CD4-positive, alpha-beta memory T cell (primary cell): ENCODE measurements around the gene WDR37. TPM values are rescaled to one million over a fixed set of nuclear protein-coding genes. Genes with fewer than 3 reads are reported as not detected.
A peak's percentile ranks its signal among the peaks of the same experiment; 100 is the strongest.
"Not testable (repeated sequence)": the region's sequence is repeated elsewhere in the genome, so short reads cannot be mapped to it uniquely, and the experiment has no call there.

ENCODE experiments used
- CTCF ChIA-PET: fragments of 350-600 bp; sonication (Branson Sonifier 250); formaldehyde crosslinking; loops from one replicate; lab custom pipeline; 2021; ENCODE audit warnings: inconsistent platforms; ENCODE audit not compliant: partially characterized antibody; lab: Charles Lee
- POLR2A ChIA-PET: fragments of 350-600 bp; sonication (Branson Sonifier 250); formaldehyde crosslinking; loops from one replicate; lab custom pipeline; 2021; ENCODE audit not compliant: partially characterized antibody; lab: Charles Lee
- DNase-seq, 5 donors: peaks; one replicate each; pipeline versions ENCODE4 v3.0.0 to v3.0.0-alpha.2; 2020 to 2022; ENCODE audit warnings: mixed read lengths in 1 of 5
- H3K27ac ChIP-seq: one replicate; pipeline ENCODE4 v1.7.0; 2013; ENCODE audit warnings: low read depth, low read length
- H3K27me3 ChIP-seq: 2 replicates; pipeline ENCODE4 v1.7.0; 2013; ENCODE audit warnings: mild to moderate bottlenecking, low read length, moderate library complexity; ENCODE audit not compliant: insufficient read depth
- H3K36me3 ChIP-seq: 2 replicates; pipeline ENCODE4 v1.7.0; 2013; ENCODE audit warnings: mild to moderate bottlenecking, low read length, moderate library complexity; ENCODE audit not compliant: insufficient read depth
- H3K4me1 ChIP-seq: 2 replicates; pipeline ENCODE4 v1.7.0; 2013; ENCODE audit warnings: mild to moderate bottlenecking, low read length, moderate library complexity; ENCODE audit not compliant: insufficient read depth
- H3K4me3 ChIP-seq, 2 donors: one replicate each; pipeline ENCODE4 v1.7.0; 2013; ENCODE audit warnings: low read length in 2 of 2, mild to moderate bottlenecking in 1 of 2
- H3K9me3 ChIP-seq, 2 donors: one replicate each; pipeline ENCODE4 v1.7.0; 2013; ENCODE audit warnings: low read length in 2 of 2, control low read depth in 1 of 2; ENCODE audit not compliant: control insufficient read depth in 1 of 2
- H3K27ac Mint-ChIP-seq, 7 donors: one replicate each; pipeline ENCODE4 v1.8.0; 2020 to 2021; ENCODE audit warnings: mixed read lengths in 7 of 7, mild to moderate bottlenecking in 6 of 7, inconsistent platforms in 3 of 7, moderate library complexity in 3 of 7
- H3K27me3 Mint-ChIP-seq, 2 donors: one replicate each; pipeline ENCODE4 v1.8.0; 2020 to 2021; ENCODE audit warnings: mixed read lengths in 2 of 2
- H3K36me3 Mint-ChIP-seq, 2 donors: one replicate each; pipeline ENCODE4 v1.8.0; 2020 to 2021; ENCODE audit warnings: mixed read lengths in 2 of 2, inconsistent platforms in 1 of 2, mild to moderate bottlenecking in 1 of 2
- H3K4me1 Mint-ChIP-seq, 4 donors: one replicate each; pipeline ENCODE4 v1.8.0; 2020 to 2021; ENCODE audit warnings: mixed read lengths in 4 of 4, mild to moderate bottlenecking in 1 of 4
- H3K4me3 Mint-ChIP-seq, 8 donors: one replicate each; pipeline ENCODE4 v1.8.0; 2020 to 2021; ENCODE audit warnings: mixed read lengths in 8 of 8, mild to moderate bottlenecking in 7 of 8, moderate library complexity in 6 of 8, inconsistent platforms in 3 of 8
- H3K9me3 Mint-ChIP-seq, 8 donors: one replicate each; pipeline ENCODE4 v1.8.0; 2020 to 2021; ENCODE audit warnings: mixed read lengths in 8 of 8, mild to moderate bottlenecking in 5 of 8, inconsistent platforms in 3 of 8, moderate library complexity in 1 of 8
- intact Hi-C: fragments of 100-400 bp; cut with micrococcal nuclease; formaldehyde crosslinking; loops from one replicate; pipeline ENCODE4 v1.15.1; 2023
- polyA plus RNA-seq, 2 donors: library from polyadenylated mRNA; unstranded; fragments of 300-500 nt; fragmentation: Illumina TruSeq; gene quantifications; one replicate each; pipeline ENCODE4 v1.2.3, GENCODE V29; 2021
- total RNA-seq, 2 experiments: library from RNA; stranded (reverse); gene quantifications; one replicate each; pipeline ENCODE4 v1.2.3, GENCODE V29; 2021

The WDR37 gene
- total and polyA plus RNA-seq, 4 experiments from 2014 or later = 14.2 to 42.5 (median 29.8) TPM

- POLR2A ChIA-PET, CTCF ChIA-PET, H3K27ac Mint-ChIP-seq, H3K27me3 ChIP-seq, H3K9me3 ChIP-seq, H3K27ac ChIP-seq, H3K4me3 Mint-ChIP-seq, H3K27me3 Mint-ChIP-seq, intact Hi-C loops, DNase-seq, H3K4me3 ChIP-seq, H3K9me3 Mint-ChIP-seq: not testable (repeated sequence)
- H3K36me3 ChIP-seq = peaks cover 14% of the 10 kb centered on the region
- Mint-ChIP-seq H3K4me1 (peaks cover 8 to 23% (median 18%) of the 10 kb centered on the region in 4 donors), H3K36me3 (peaks cover 23 to 46% of the 10 kb centered on the region in 2 donors)
- peaks cover 14% of the 10 kb centered on the region for H3K4me1 ChIP-seq
Observed at GRCh38 chr10:1038769-1039168, 17.4 kb upstream of the WDR37 start.

- ChIA-PET CTCF (no interaction called here), POLR2A (no interaction called here)
- H3K27me3 Mint-ChIP-seq = no peaks in the 10 kb centered on the region
- Histone ChIP-seq H3K27me3 (no peaks in the 10 kb centered on the region), H3K4me1 (peaks cover 28% of the 10 kb centered on the region), H3K4me3 (no peak overlapping the region), H3K27ac (no peak overlapping the region), H3K9me3 (no peaks in the 10 kb centered on the region), H3K36me3 (peaks cover 14% of the 10 kb centered on the region)
- intact Hi-C loops = loop anchor here (10.0 kb wide), 1 partner anchor 2005 kb away; no protein-coding TSS in a partner anchor
- H3K27ac Mint-ChIP-seq = peak overlapping the region in 2 of 7 donors; percentile 32 to 81
- peaks cover 21 to 37% (median 31%) of the 10 kb centered on the region in 4 donors for H3K4me1 Mint-ChIP-seq
- no peaks in the 10 kb centered on the region for H3K9me3 Mint-ChIP-seq
- DNase-seq = no peak
- H3K4me3 Mint-ChIP-seq = no peak overlapping the region
- H3K36me3 Mint-ChIP-seq = peaks cover 23 to 46% of the 10 kb centered on the region in 2 donors
Observed at GRCh38 chr10:1040133-1040532, 16.1 kb upstream of the WDR37 start.

DNA sequence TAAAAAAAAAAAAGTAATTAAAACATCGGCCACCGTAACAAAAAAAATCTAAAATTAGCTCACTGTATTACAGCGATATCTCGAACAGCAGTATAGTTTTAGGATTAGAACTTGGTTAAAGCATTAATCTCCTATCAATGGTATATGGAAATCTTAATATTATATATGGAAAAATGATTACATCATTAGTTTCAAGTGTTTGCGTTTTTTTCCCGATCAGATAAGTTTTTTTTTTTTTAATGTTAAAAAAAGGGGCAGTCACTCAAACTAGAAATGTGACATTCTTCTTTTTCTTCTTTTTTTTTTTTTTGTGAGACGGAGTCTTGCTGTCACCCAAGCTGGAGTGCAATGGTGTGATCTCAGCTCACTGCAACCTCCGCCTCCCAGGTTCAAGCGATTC lies 14.7 kb upstream of the WDR37 start:
- H3K27me3 Mint-ChIP-seq = no peaks in the 10 kb centered on the region
- no peak overlapping the region for H3K4me3 Mint-ChIP-seq
- peaks cover 23 to 46% of the 10 kb centered on the region in 2 donors for H3K36me3 Mint-ChIP-seq
- ChIA-PET POLR2A (no interaction called here), CTCF (interaction anchor here (1.3 kb wide), 1 partner anchor 39 kb away, joined by 3 read pairs; no protein-coding TSS in a partner anchor)
- intact Hi-C loops = loop anchor here (10.0 kb wide), 1 partner anchor 2003 kb away; no protein-coding TSS in a partner anchor
- no peak for DNase-seq
- peaks cover 14% of the 10 kb centered on the region for H3K36me3 ChIP-seq
- H3K27me3 ChIP-seq = no peaks in the 10 kb centered on the region
- no peak overlapping the region for H3K27ac ChIP-seq
- no peak overlapping the region for H3K4me3 ChIP-seq
- H3K27ac Mint-ChIP-seq = no peak overlapping the region
- H3K4me1 ChIP-seq = peaks cover 40% of the 10 kb centered on the region
- no peaks in the 10 kb centered on the region for H3K9me3 Mint-ChIP-seq
- H3K9me3 ChIP-seq = no peaks in the 10 kb centered on the region
- peaks cover 25 to 44% (median 36%) of the 10 kb centered on the region in 4 donors for H3K4me1 Mint-ChIP-seq

GRCh38 chr10:1043532-1043995 lies 12.6 kb upstream of the WDR37 start:
- Mint-ChIP-seq H3K4me3 (peak overlapping the region; percentile 73 to 89 (median 85)), H3K27me3 (no peaks in the 10 kb centered on the region), H3K27ac (peak overlapping the region; percentile 86 to 97 (median 94)), H3K9me3 (peaks cover 0 to under 1% (median 0%) of the 10 kb centered on the region in 8 donors), H3K36me3 (peaks cover 15 to 38% of the 10 kb centered on the region in 2 donors), H3K4me1 (peaks cover 32 to 55% (median 44%) of the 10 kb centered on the region in 4 donors)
- no peaks in the 10 kb centered on the region for H3K27me3 ChIP-seq
- POLR2A ChIA-PET = interaction anchor here (1.7 to 3.5 kb wide), 2 partner anchors 8 to 12 kb away, joined by 7 to 22 read pairs; partner anchors contain the start of gene WDR37
- peak overlapping the region in 1 of 2 donors; percentile 42 for H3K4me3 ChIP-seq
- peaks cover 14% of the 10 kb centered on the region for H3K36me3 ChIP-seq
- H3K4me1 ChIP-seq = peaks cover 49% of the 10 kb centered on the region
- H3K9me3 ChIP-seq = no peaks in the 10 kb centered on the region
- CTCF ChIA-PET = interaction anchor here (1.8 kb wide), 1 partner anchor 11 kb away, joined by 4 read pairs; no protein-coding TSS in a partner anchor
- intact Hi-C loops = loop anchor here (10.0 kb wide), 1 partner anchor 2001 kb away; no protein-coding TSS in a partner anchor
- H3K27ac ChIP-seq = peak overlapping the region; percentile 56
- DNase-seq = peak in 4 of 5 donors; percentile 37 to 58 (median 46)

- peaks cover 32 to 61% (median 44%) of the 10 kb centered on the region in 4 donors for H3K4me1 Mint-ChIP-seq
- H3K4me3 Mint-ChIP-seq = peak overlapping the region; percentile 73 to 89 (median 85)
- POLR2A ChIA-PET = interaction anchor here (1.0 to 3.5 kb wide), 3 partner anchors 9 to 113 kb away, joined by 3 to 22 read pairs (median 7); partner anchors contain the start of genes LARP4B and WDR37
Observed at GRCh38 chr10:1044146-1044545, 12.0 kb upstream of the WDR37 start.

GRCh38 chr10:1044964-1045363 lies 11.2 kb upstream of the WDR37 start:
- DNase-seq = no peak
- ChIA-PET CTCF (interaction anchor here (0.6 to 1.8 kb wide), 4 partner anchors 11 to 65 kb away, joined by 3 to 4 read pairs (median 3); partner anchors contain the start of gene WDR37), POLR2A (interaction anchor here (1.0 to 3.5 kb wide), 3 partner anchors 10 to 113 kb away, joined by 3 to 22 read pairs (median 7); partner anchors contain the start of genes LARP4B and WDR37)
- Mint-ChIP-seq H3K36me3 (peaks cover 15 to 48% of the 10 kb centered on the region in 2 donors), H3K27ac (peak overlapping the region; percentile 63 to 97 (median 93)), H3K27me3 (no peaks in the 10 kb centered on the region), H3K4me3 (peak overlapping the region in 7 of 8 donors; percentile 12 to 88 (median 65)), H3K4me1 (peaks cover 32 to 68% (median 43%) of the 10 kb centered on the region in 4 donors), H3K9me3 (peaks cover 0 to 7% (median 0%) of the 10 kb centered on the region in 8 donors)
- peaks cover 14% of the 10 kb centered on the region for H3K36me3 ChIP-seq
- no peaks in the 10 kb centered on the region for H3K9me3 ChIP-seq
- no peaks in the 10 kb centered on the region for H3K27me3 ChIP-seq
- peak overlapping the region; percentile 56 for H3K27ac ChIP-seq
- peaks cover 53% of the 10 kb centered on the region for H3K4me1 ChIP-seq
- no peak overlapping the region for H3K4me3 ChIP-seq
- intact Hi-C loops = loop anchor here (10.0 kb wide), 1 partner anchor 2000 kb away; no protein-coding TSS in a partner anchor

More at GRCh38 chr10:1044146-1044545, 12.0 kb upstream of the WDR37 start:
- Histone ChIP-seq H3K4me3 (peak overlapping the region in 1 of 2 donors; percentile 42), H3K36me3 (peaks cover 14% of the 10 kb centered on the region), H3K9me3 (no peaks in the 10 kb centered on the region), H3K27me3 (no peaks in the 10 kb centered on the region), H3K27ac (peak overlapping the region; percentile 56), H3K4me1 (peaks cover 49% of the 10 kb centered on the region)
- H3K36me3 Mint-ChIP-seq = peaks cover 15 to 44% of the 10 kb centered on the region in 2 donors
- H3K27ac Mint-ChIP-seq = peak overlapping the region; percentile 86 to 97 (median 94)
- H3K27me3 Mint-ChIP-seq = no peaks in the 10 kb centered on the region
- peaks cover 0 to 7% (median 0%) of the 10 kb centered on the region in 8 donors for H3K9me3 Mint-ChIP-seq
- DNase-seq = no peak
- intact Hi-C loops = loop anchor here (10.0 kb wide), 1 partner anchor 2001 kb away; no protein-coding TSS in a partner anchor
- CTCF ChIA-PET = interaction anchor here (0.6 to 1.8 kb wide), 3 partner anchors 9 to 59 kb away, joined by 3 to 4 read pairs (median 3); no protein-coding TSS in a partner anchor
